ENCODE measurements around the gene TEX11. TPM values are rescaled to one million over a fixed set of nuclear protein-coding genes. Genes with fewer than 3 reads are reported as not detected.

The TEX11 gene
- total and polyA plus RNA-seq, 2 of the 13 experiments (the other 11 are each of a cell fraction or from before 2014, with no cell fraction given) = not detected

DNA sequence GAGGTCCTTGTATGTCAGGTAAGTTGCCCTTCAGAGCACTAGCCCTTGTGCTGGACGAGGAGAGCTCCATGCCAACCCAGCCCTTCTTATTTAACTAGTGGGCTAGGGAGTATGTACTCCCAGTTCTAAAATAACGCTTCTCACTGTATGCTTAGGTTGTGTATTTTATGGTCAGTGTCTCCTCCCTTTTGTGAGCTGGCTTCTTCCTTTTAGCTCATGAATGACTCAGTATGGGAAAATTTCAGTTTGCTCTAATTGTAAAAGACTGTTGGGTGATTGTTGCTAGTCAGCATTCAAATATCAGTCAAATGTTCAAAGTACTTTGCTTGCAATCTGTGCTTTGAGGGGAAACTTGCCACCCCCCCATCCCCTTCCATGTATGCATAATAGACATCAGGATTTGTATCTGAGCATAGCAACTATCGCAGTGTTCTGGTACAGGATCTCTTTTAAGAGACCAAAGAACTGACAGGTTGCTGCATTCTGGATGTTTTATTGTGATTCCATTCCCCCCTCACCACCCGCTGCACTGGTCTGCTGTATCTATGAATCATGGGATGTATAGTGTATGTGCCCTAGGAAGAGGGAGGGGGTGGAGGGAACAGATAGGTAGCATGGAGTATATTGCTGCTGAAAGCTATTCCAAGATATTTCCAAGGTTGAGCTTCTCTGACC is 429.1 kb downstream of the TEX11 start:
- H3K9ac ChIP-seq (ENCODE audit: insufficient read depth, low read depth, low read length) = no peak overlapping the region
- BruUV-seq (replicated peaks) = no TSS peak
- peak; percentile 39; the same call in 1 of the 3 replicates for ATAC-seq
- DNase-seq (ENCODE audit: low spot score) = peak; percentile 67
- 66% methylated on average over 4 of the region's 4 CpGs for WGBS (ENCODE audit: low lambda C conversion rate)
- no peaks in the 10 kb centered on the region for H3K9me3 ChIP-seq (ENCODE audit: low read length)
- H3K27ac ChIP-seq (ENCODE audit: extremely low read length, insufficient read depth, low read length) = peak overlapping the region; percentile 35
- H3K36me3 ChIP-seq (replicated peaks in 1 of 2; ENCODE audit: control insufficient read depth in 1 of 2, insufficient read depth in 2 of 2, low read length in 2 of 2) = peaks cover 0 to 3% of the 10 kb centered on the region in 2 experiments; a peak in 1 of 5 replicates
- peaks cover 35% of the 10 kb centered on the region for H3K4me1 ChIP-seq (ENCODE audit: insufficient read depth, low read length)
- no peak for TF ChIP-seq WIZ (CRISPR knock-in tag; IDR thresholded peaks at IDR 0.05)
- TF ChIP-seq TOPORS (CRISPR knock-in tag; IDR thresholded peaks at IDR 0.05) = no peak
- TF ChIP-seq, protein P1, sequence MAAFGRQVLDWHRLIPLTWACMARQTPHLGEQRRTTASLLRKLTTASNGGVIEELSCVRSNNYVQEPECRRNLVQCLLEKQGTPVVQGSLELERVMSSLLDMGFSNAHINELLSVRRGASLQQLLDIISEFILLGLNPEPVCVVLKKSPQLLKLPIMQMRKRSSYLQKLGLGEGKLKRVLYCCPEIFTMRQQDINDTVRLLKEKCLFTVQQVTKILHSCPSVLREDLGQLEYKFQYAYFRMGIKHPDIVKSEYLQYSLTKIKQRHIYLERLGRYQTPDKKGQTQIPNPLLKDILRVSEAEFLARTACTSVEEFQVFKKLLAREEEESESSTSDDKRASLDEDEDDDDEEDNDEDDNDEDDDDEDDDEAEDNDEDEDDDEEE (CRISPR knock-in tag; IDR thresholded peaks at IDR 0.05) = no peak
- TF ChIP-seq, protein P2, sequence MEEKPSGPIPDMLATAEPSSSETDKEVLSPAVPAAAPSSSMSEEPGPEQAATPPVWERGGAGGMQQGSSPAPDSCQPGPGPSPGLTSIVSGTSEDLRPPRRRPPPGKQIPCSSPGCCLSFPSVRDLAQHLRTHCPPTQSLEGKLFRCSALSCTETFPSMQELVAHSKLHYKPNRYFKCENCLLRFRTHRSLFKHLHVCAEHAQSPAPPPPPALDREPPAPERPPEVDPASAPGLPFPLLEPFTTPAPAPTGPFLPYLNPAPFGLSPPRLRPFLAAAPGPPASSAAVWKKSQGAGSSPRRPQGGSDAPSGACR (CRISPR knock-in tag; IDR thresholded peaks at IDR 0.05) = no peak
- in situ Hi-C loops (cut with HindIII; ENCODE audit: extremely low pct_ligation_motif_present, low pct_unique_long_range_greater_than_20kb) (no loop called here), intact Hi-C loops (cut with micrococcal nuclease; ENCODE audit: unreplicated experiment) (no loop called here)
- H2AFZ ChIP-seq (ENCODE audit: low read length) = no peak overlapping the region
- H3K4me2 ChIP-seq (ENCODE audit: low read depth, low read length) = no peak overlapping the region
- no peak for FAIRE-seq
- H3K4me3 ChIP-seq (replicated peaks in 1 of 3; ENCODE audit: insufficient read depth in 1 of 3, low read depth in 2 of 3, low read length in 3 of 3) = no peak overlapping the region
- POLR2A ChIA-PET = no interaction called here
- H4K20me1 ChIP-seq (ENCODE audit: insufficient read depth, low read length) = no peaks in the 10 kb centered on the region
- no peaks in the 10 kb centered on the region for H3K79me2 ChIP-seq (ENCODE audit: insufficient read depth, low read length)
- H3K27me3 ChIP-seq (ENCODE audit: control insufficient read depth in 1 of 2, insufficient read depth in 2 of 2, low read length in 2 of 2) = no peaks in the 10 kb centered on the region
- CTCF ChIA-PET (ENCODE audit: low intra/inter-chr PET ratio, low total read pairs) = no interaction called here

Small RNA genes lying within 50 kb of the gene (small RNA-seq; reads per million reads assigned to genes)
- 0 reads per million in 3 experiments for gene SNORD3E (ENCODE audit: insufficient read depth in 2 of 3, insufficient read length in 3 of 3, low read depth in 2 of 3, low replicate concordance in 1 of 3)

Other genes starting within 250 kb of the TEX11 start
- not detected in 2 replicates for gene SLC7A3, start 22.4 kb upstream of the TEX11 start, total RNA-seq (2016; rRNA removed; fragmentation: Illumina TruSeq; extraction: Trizol)
- gene SLC7A3, start 22.4 kb upstream of the TEX11 start, polyA plus RNA-seq (2011; rRNA removed) = not detected in 2 replicates
- 42.2 and 51.5 TPM in 2 replicates for gene SNX12, start 159.6 kb upstream of the TEX11 start, total RNA-seq (2016; rRNA removed; fragmentation: Illumina TruSeq; extraction: Trizol)
- 27.3 and 30.3 TPM in 2 replicates for gene SNX12, start 159.6 kb upstream of the TEX11 start, polyA plus RNA-seq (2011; rRNA removed)
- gene FOXO4, start 187.1 kb upstream of the TEX11 start, total RNA-seq (2016; rRNA removed; fragmentation: Illumina TruSeq; extraction: Trizol) = 4.6 and 5.7 TPM in 2 replicates
- 5.1 and 9.3 TPM in 2 replicates for gene FOXO4, start 187.1 kb upstream of the TEX11 start, polyA plus RNA-seq (2011; rRNA removed)
- not detected in 2 replicates for gene CXorf65, start 198.0 kb upstream of the TEX11 start, total RNA-seq (2016; rRNA removed; fragmentation: Illumina TruSeq; extraction: Trizol)
- not detected in 2 replicates for gene CXorf65, start 198.0 kb upstream of the TEX11 start, polyA plus RNA-seq (2011; rRNA removed)
- not detected in 2 replicates for gene IL2RG, start 202.9 kb upstream of the TEX11 start, total RNA-seq (2016; rRNA removed; fragmentation: Illumina TruSeq; extraction: Trizol)
- 0.98 and 1.1 TPM in 2 replicates for gene IL2RG, start 202.9 kb upstream of the TEX11 start, polyA plus RNA-seq (2011; rRNA removed)
- gene MED12, start 209.9 kb upstream of the TEX11 start, total RNA-seq (2016; rRNA removed; fragmentation: Illumina TruSeq; extraction: Trizol) = 15.0 and 16.0 TPM in 2 replicates
- gene MED12, start 209.9 kb upstream of the TEX11 start, polyA plus RNA-seq (2011; rRNA removed) = 9.4 and 13.5 TPM in 2 replicates
- gene NLGN3, start 236.1 kb upstream of the TEX11 start, total RNA-seq (2016; rRNA removed; fragmentation: Illumina TruSeq; extraction: Trizol) = 0.04 TPM in 1 of 2 replicates, not detected in the other
- gene NLGN3, start 236.1 kb upstream of the TEX11 start, polyA plus RNA-seq (2011; rRNA removed) = 0.16 and 0.29 TPM in 2 replicates